GM18511 (cell line): ENCODE results near the gene DUSP22.

Experiments used
- ATAC-seq: cut with Tn5 transposase; IDR thresholded peaks from one replicate; pipeline ENCODE4 v1.9.1; 2021; ENCODE audit warnings: mild to moderate bottlenecking, moderate library complexity; ENCODE audit not compliant: unreplicated experiment

DUSP22 gene

GRCh38 chr6:336159-337114, 44.1 kb downstream of the DUSP22 start:
- ATAC-seq = peak; percentile 50

- no peak for ATAC-seq
Measured at GRCh38 chr6:337805-338368, 45.6 kb downstream of the DUSP22 start.

GRCh38 chr6:338815-339262, 46.6 kb downstream of the DUSP22 start:
- ATAC-seq = no peak

DNA sequence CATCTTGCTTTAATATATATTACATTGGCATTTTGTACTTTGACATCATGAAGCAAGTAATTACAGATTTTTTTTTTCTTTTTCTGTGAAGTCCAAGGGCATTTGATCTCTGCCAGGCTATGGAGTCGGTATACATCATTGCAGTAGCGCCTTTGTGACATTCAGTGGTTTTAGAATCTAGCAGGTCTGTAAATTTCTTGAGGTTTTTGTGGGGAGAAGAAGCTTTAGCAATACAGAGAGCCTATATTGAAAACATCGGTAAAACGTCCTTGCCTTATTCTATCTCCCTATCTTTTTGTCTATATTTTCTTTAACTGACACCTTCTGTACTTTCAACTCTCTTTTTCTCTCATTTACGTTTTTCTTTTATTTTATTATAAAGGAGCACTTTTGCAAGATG, 47.2 kb downstream of the DUSP22 start:
- no peak for ATAC-seq

GRCh38 chr6:340186-340955, 48.1 kb downstream of the DUSP22 start:
- ATAC-seq = no peak

GRCh38 chr6:340991-341827, 48.9 kb downstream of the DUSP22 start:
- ATAC-seq = peak; percentile 44

GRCh38 chr6:341914-342831, 49.9 kb downstream of the DUSP22 start:
- ATAC-seq = no peak

- no peak for ATAC-seq
Measured at GRCh38 chr6:342832-343179, 50.5 kb downstream of the DUSP22 start.

- ATAC-seq = no peak
Measured at GRCh38 chr6:343226-343935, 51.1 kb downstream of the DUSP22 start.

- ATAC-seq = no peak
Measured at GRCh38 chr6:343960-344815, 51.9 kb downstream of the DUSP22 start.

- ATAC-seq = no peak
Measured at GRCh38 chr6:344816-345340, 52.6 kb downstream of the DUSP22 start.

GRCh38 chr6:345747-346385, 53.6 kb downstream of the DUSP22 start:
- ATAC-seq = no peak

DNA sequence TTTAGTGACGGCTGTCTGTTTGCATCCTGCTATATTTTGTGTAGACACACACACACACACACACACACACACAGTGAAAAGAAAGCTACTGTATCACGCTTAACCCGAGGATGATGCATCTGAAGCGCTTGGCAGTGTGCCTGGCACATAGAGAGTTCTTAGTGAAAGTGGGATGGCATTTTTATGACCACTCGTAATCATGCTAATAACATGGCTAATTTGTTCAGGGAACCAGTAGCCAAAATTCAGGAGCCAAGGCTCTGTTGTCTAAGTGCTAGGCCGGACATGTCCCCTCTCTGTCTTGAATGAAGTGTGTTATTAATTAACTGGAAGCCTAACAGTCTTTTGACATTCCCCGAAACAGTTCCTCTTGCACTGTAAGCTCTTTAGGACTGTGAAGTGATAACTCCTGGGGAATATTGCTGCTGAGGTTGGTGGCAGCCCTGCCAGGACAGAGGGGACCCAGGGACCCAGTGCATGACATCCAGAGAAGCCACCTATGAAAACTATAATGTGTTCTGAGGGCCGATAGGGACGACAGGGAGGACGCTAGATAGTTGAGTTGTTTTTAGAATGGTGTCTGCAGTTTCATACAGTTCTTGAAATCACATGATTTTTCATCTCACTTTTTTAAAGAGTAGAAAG, 54.2 kb downstream of the DUSP22 start:
- no peak for ATAC-seq

GRCh38 chr6:347232-347631, 54.9 kb downstream of the DUSP22 start:
- ATAC-seq = peak; percentile 77

DNA sequence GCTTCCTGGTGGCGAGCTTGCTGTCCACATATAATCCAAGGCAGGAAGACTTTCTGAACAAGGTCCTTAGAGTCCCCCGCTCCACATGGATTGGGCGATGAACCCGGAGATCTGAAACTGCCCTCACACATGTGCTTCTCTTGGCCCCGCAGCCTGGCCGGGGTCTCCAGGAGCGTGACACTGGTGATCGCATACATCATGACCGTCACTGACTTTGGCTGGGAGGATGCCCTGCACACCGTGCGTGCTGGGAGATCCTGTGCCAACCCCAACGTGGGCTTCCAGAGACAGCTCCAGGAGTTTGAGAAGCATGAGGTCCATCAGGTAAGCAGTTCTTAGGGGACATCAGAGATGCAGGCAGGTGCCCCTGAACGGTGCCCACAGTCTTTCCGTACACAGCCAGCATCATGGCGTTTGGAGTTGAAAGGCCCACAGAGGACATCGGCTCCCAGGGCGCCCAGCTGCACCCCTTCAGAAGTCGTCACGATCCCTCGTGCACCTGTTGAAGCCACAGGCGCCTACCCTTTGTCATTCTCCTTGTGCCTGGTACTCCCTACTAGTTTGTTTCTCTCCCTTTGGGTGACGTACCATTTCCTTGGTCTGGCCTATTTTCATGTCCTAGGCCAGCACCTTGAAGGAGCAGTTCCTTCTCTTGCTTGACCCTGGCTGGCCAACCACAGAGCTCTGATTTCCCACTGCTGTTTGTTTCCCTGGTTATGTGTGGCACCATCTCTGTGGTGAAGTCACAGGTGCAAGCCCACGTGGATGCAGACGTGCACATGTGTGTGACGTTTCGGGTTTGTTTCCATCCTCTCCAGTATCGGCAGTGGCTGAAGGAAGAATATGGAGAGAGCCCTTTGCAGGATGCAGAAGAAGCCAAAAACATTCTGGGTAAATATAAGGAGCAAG, 55.9 kb downstream of the DUSP22 start:
- ATAC-seq = no peak

GRCh38 chr6:348860-349396, 56.6 kb downstream of the DUSP22 start:
- ATAC-seq = no peak
